GM12873 (cell line): ENCODE results near the gene P2RY14.

Experiments
- TF ChIP-seq, protein P1 (sequence below): IDR thresholded peaks from 2 replicates; pipeline ENCODE4 v1.5.1; 2012; ENCODE audit warnings: low read depth, mild to moderate bottlenecking, moderate library complexity, low read length, control low read depth; ENCODE audit not compliant: insufficient read depth; ENCODE audit errors: missing control alignments

Gene P2RY14

DNA sequence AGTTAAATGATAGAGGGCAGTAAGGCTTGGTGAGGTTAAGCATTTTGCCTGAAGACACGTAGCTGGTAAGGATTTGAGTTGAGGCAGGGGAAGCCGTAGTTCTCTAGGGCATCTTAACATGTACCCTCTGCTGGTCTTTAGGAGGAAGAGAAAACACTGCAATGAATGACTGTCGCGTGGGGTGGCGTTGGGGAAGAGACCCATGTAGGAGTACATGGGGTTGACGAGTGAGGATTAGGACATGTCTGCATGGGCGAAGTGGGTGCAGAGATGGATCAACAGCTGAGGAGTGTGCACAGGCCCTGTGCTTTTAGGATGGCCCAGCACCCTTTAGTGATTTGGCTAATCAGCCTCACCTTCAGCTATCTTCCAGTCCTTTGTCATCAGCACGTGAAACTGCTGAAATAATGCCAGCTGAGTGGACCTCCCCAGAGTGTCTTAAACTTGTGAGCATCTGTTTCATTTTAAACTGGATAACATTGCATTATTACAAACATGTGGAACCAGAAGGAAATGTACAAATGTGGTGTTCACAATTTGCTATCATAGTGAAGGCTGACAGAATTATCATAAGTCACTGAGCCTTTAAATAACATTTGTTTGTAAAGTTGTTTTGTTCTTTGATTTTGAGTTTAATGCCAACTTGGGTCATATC is 15.3 kb downstream of the P2RY14 start:
- TF ChIP-seq, protein P1, sequence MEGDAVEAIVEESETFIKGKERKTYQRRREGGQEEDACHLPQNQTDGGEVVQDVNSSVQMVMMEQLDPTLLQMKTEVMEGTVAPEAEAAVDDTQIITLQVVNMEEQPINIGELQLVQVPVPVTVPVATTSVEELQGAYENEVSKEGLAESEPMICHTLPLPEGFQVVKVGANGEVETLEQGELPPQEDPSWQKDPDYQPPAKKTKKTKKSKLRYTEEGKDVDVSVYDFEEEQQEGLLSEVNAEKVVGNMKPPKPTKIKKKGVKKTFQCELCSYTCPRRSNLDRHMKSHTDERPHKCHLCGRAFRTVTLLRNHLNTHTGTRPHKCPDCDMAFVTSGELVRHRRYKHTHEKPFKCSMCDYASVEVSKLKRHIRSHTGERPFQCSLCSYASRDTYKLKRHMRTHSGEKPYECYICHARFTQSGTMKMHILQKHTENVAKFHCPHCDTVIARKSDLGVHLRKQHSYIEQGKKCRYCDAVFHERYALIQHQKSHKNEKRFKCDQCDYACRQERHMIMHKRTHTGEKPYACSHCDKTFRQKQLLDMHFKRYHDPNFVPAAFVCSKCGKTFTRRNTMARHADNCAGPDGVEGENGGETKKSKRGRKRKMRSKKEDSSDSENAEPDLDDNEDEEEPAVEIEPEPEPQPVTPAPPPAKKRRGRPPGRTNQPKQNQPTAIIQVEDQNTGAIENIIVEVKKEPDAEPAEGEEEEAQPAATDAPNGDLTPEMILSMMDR = no peak

DNA sequence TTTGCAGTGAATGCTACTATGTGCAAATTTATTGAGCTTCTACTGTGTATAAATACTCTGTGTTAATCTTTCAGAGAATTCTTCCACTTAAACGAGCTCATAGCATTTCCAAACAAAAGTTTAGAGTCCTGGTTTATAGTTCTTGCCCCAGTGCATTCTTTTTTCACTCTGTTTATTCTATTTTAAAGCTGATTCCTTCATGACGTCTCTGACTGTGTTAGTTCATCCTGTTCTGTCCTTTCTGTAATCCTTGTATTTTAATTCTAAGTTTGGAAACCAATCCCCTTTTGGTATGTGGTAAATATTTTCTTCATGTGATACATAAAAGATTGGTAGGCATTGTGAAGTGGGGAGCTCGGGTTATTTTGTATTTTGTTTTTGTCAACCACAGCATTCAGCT is 18.7 kb downstream of the P2RY14 start:
- TF ChIP-seq, protein P1 = no peak

DNA sequence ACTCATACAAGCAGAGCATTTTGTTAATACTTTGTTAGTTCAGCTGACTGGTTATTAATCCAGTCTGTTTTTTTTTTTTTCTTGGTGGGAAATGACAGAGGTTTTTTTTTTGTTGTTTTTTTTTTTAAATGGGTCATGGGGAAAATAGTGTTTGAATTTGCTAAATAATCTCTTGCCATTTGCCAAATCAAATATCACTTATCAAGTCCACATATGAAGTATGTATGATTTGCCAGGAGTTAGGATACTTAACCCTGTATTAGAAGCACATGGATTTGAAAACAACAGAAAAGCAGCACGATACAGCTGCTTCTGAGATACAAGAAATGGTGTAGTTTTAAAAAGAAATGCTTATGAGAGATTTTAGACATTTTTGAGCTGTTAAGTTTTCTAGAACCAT is 21.6 kb downstream of the P2RY14 start:
- TF ChIP-seq, protein P1 = no peak

DNA sequence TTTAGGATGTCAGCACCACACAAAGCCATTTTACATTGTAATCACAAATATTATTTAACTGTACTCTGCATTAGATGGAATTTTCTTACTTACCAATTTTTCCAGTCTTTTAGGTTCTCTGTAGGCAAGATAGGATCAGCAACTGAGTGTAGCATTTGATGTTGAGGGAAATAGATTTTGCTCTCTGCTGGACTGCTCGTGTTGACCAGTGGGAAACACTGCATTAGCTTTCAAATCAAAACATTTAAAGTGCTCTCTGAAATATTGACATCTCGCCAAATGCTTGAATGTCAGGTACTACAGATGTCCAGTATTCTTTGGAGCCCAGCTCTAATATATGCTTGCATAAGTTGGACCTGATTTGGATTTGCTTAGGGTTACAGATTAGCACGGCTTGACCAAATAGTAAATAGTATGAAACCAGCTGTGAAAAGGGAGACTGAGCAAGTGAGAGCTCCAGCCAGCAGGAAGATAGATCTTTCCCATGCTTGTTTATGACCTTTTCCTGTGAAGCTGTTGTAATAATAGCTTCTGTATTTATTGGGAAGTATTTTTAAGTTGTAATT is 29.5 kb downstream of the P2RY14 start:
- TF ChIP-seq, protein P1 = no peak

DNA sequence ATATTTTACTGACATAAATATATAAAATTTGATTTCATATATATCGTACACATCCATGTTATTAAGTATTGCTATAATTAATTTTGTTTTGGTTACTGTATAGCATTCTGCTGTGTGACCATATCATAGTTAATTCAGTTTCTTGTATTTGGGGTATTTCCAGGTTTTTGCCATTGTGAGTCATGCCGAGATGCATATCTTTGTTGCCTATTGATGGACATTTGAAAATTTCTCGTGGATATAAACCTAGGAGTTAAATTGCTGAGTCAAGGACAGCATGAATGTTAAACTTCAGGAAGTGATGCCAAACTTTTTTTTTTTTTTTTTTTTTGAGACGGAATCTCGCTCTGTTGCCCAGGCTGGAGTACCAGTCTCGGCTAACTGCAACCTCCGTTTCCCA is 41.6 kb downstream of the P2RY14 start:
- TF ChIP-seq, protein P1 = no peak

DNA sequence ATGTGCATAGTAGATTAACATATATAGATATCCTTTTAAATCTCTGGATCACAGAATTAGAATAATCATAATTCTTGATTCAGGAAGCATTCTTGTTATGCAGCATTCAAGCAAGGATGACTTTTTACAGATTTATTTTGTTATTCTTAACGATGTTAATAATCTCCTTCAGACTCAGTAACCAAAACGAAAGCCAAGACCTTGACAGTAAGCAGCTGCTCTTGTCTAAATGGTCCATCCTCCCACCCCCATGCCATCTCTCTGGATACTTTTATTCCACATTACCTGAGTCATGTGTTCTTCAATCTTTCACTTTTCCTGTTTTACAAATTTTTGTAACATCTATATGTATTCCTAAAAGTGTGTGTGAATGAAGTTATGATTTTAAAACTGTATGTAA is 42.0 kb downstream of the P2RY14 start:
- TF ChIP-seq, protein P1 = no peak

DNA sequence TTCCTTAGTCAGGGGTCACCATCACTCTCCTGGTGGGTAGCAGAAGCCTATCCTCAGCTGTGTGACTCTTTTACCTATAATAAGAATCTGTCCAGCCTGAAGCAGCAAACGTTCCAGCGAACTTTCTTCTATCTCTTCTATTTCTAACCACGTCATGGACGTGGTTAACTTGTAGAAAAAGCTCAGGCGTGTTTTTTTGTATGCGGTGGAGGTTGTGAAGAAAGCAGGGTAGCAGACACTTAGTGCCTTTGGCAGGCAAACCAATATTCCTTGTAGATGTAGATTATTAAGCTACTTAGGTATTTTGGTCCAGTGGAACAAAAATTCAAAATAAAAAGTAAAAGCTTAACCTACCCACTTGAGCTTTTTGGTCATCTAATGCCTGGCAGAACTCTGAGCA is 43.5 kb downstream of the P2RY14 start:
- TF ChIP-seq, protein P1 = no peak
